ENCODE data around the gene TDRD3.
"Not testable (repeated sequence)": the region's sequence is repeated elsewhere in the genome, so short reads cannot be mapped to it uniquely, and the experiment has no call there.

The TDRD3 gene

DNA sequence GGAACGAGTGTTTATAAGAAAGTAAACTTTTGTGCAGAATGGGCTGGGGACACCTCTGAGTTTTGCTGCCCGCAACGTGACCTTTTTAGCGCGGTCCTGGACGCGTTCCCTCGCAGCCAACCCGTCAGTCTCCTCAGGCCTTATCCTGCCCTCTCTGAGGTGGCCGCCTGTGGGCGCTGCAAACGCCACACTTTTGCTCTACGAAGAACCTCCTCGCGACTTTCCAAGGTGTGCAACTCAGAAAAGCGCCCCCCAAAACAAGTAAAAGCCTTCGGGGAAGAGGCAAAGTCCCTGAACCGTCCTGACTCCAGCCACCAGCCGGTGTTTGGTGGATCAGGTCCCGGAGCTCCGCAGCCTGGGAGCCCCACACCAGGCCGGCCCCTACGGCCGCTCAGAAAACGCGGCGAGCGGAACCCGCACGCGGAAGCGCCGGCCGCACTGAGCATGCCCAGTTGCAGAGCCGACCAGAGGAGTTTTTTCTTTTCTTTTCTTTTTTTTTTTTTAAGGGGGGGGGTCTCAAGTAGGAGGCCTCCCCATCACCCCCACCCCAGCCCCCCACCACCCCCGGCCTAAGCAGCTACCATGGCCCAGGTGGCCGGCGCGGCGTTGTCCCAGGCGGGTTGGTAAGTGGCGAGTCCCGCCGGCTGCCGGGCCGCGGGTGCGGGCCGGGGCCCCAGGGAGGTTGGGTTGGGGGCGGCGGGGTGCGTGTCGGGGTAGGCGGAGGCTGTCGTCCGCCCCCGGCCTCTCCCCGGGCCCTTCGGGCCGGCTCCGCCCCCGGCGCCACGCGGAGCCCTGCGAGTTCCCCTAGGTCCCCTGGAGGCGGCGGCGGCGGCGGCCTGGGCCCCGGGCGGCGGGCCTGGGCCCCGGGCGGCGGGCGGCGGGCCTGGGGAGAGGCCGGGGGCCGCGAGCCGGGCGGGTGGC is at the start of gene TDRD3:
TDRD3 (plus strand) TSS at position 438 of the 921 bp plus-strand sequence; CDS start at position 583, 145 bp downstream.
- no peak for DNase-seq

- peak; percentile 2 for DNase-seq
Observed at GRCh38 chr13:60347690-60348089, 49.3 kb upstream of the TDRD3 start.

GRCh38 chr13:60348097-60348496 is 48.9 kb upstream of the TDRD3 start:
- no peak for DNase-seq

- no peak for DNase-seq
Observed at GRCh38 chr13:60351326-60351725, 45.7 kb upstream of the TDRD3 start.

GRCh38 chr13:60351855-60352615 is 45.0 kb upstream of the TDRD3 start:
- DNase-seq: no peak

DNA sequence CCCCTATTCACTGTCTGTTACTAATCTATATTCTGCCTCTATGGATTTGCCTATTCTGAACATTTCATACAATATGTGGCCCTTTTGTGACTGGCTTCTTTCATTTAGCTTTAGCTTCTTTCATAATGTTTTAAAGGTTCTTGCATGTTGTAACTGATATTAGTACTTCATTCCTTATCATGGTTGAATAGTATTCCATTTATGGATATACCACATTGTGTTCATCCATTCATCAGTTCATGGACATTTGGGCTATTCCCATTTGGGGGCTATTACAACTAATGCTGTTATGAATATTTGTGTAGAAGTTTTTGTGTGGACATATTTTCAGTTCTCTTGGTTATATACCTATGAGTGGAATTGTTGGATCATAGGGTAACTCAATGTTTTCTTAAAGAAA is 44.4 kb upstream of the TDRD3 start:
- DNase-seq: no peak

DNA sequence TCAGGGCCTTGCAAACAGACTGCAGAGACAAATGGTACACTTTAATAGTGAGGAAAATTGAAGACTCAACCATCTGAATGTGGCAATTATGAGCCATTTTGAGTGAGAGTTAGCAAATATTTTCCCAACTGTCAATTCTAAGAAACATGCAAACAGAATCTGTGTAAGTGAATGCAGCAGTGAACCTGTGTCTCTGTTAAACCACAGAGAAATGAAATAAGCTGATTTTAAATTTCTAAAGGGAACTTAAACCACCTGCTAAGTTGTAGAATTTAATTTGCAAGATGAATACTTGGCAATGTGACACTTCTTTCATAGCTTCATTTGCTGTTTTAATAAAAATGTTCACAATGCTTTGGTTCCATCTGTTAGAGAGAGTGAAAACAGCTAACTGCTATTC is 42.0 kb upstream of the TDRD3 start:
- DNase-seq: no peak

GRCh38 chr13:60356970-60357369 is 40.0 kb upstream of the TDRD3 start:
- DNase-seq: no peak

DNA sequence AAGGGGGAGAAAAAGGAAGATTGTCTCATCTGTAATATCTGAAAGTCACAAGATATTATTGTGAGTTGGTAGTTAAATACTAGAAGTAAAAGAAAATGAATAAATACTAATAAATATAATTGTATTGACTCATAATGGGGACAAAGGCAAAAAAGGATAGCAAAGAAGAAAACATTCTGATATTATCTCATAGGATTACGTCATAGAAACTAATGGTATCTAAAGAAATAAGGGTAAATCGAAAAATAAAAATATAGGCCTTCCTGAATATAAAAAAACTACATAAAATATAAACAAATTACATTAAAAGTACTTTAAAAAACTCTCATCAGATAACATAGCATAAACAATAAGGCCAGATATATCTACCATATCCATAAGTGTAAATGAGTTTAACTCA is 38.6 kb upstream of the TDRD3 start:
- no peak for DNase-seq

- DNase-seq: no peak
Observed at GRCh38 chr13:60363288-60363687, 33.7 kb upstream of the TDRD3 start.

DNA sequence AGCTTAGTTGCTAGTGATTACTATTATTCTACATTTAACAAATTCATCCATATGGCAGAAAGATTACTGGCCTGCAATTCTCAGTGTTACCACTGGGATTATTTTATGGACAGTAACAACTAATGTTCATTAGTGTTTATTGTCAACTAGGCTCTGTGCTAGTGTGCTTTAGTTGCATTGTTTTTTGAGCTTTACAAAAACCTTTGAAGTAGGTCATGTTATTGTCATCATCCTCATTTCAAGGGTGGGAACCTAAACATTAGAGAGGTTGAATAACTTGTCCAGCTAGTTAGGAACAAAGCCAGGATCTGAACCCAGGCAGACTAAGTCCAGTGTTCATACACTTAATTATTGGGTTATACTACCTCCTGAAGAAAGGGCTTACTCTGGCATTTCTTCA is 27.8 kb upstream of the TDRD3 start:
- DNase-seq: no peak

- no peak for DNase-seq
Observed at GRCh38 chr13:60370343-60370742, 26.7 kb upstream of the TDRD3 start.

GRCh38 chr13:60372141-60372540 is 24.9 kb upstream of the TDRD3 start:
- DNase-seq: no peak

DNA sequence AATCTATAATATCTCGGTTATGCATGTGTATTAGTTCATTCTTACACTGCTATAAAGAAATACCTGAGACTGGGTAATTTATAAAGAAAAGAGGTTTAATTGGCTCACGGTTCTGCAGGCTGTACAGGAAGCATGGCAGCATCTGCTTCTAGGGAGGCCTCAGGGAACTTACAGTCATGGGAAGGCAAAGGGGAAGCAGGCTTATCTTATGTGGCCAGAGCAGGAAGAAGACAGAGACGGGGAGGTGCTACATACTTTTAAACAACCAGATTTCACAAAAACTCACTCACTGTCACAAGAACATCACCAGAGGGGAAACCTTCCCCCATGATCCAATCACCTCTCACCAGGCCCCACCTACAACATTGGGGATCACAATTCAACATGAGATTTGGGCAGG is 17.7 kb upstream of the TDRD3 start:
- DNase-seq: not testable (repeated sequence)

GRCh38 chr13:60379837-60380565 is 17.0 kb upstream of the TDRD3 start:
- no peak for DNase-seq

- DNase-seq: no peak
Observed at GRCh38 chr13:60384911-60385310, 12.1 kb upstream of the TDRD3 start.

GRCh38 chr13:60386250-60386649 is 10.8 kb upstream of the TDRD3 start:
- DNase-seq: no peak

DNA sequence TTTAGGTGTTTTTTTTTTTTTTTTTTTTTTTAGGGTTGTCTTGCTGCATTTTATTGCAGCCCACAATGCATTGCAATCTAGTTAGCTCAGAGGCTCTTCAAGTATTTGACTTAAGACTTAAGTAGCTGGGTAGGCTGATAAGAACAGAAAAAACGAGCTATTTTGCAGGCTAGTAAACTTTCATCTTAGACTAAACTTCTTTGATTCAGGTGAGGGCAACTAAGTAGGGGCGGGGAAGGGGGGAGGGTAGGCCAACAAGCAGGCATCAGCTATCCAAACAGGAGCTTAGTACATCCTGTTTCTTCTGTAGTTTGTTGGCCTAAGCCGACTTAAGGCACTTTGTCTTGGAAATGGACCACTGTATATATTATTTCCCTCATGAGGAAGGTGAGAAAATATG is 4.9 kb upstream of the TDRD3 start:
- no peak for DNase-seq

DNA sequence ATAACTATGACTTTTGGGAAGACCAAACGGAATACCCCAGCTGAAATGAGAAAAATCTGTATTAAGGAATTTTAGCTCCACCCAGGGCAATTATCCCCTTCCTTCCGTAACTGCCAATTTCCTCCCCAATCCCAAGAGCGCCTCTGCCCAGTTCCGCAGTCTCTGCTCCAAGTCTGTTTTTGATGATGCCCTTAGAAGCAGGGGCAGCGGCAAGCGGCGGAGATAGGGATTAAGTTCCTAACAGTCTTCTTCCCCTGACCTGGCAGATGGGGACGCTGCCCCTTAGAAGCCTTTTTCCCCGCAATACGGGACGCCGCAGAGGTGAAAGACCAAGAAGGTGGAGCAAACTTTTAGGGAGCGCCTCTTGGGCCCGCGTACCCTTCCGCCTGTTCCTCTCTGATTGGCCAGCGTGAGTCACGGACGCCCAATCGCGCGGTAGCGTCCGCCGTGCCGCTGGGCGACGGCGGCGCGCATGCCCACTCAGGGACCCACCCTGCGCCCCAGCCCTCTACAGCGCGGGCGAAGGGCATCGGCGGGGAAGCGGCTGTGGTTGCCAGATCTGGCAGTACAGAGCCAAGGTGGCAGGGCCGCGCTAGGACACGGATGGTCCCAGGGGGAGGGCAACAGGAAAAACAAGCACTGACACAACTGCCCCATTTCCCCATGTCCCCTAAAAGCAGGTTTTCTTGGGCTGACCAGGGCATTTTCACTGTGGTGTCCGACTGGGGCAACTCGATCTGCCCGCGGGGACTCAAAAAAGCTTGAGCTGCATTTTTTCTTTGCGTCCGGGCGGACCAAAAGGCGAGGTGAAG is 843 bp upstream of the TDRD3 start:
- DNase-seq: peak; percentile 45

GRCh38 chr13:60397704-60398378 is 821 bp downstream of the TDRD3 start:
- no peak for DNase-seq

DNA sequence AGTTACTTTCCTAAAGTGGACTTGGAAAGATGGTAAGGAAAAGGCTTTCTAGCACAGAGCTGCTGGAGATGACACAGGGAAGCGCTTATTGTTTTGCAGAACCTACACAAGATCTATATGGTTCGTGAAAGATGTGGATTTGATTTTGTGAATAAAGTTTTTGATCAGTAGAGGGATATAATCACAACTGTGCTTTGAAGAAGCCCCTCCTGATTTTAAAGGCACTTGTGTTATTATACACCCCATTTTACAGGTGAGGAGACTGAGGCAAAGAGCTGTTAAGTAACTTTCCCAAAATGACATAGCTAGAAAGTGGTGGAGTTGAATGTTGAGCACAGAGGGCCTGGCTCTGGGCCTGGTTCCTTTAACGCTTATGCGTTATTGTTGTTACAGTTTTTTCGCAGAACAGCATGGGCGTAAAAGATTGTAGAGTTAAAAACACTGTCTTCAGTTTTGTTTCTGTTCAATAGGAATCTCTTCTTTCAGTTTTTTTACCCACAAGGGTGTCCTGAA is 1.4 kb downstream of the TDRD3 start:
- no peak for DNase-seq
